ENCODE measurements around the gene RSPH3.

DNA sequence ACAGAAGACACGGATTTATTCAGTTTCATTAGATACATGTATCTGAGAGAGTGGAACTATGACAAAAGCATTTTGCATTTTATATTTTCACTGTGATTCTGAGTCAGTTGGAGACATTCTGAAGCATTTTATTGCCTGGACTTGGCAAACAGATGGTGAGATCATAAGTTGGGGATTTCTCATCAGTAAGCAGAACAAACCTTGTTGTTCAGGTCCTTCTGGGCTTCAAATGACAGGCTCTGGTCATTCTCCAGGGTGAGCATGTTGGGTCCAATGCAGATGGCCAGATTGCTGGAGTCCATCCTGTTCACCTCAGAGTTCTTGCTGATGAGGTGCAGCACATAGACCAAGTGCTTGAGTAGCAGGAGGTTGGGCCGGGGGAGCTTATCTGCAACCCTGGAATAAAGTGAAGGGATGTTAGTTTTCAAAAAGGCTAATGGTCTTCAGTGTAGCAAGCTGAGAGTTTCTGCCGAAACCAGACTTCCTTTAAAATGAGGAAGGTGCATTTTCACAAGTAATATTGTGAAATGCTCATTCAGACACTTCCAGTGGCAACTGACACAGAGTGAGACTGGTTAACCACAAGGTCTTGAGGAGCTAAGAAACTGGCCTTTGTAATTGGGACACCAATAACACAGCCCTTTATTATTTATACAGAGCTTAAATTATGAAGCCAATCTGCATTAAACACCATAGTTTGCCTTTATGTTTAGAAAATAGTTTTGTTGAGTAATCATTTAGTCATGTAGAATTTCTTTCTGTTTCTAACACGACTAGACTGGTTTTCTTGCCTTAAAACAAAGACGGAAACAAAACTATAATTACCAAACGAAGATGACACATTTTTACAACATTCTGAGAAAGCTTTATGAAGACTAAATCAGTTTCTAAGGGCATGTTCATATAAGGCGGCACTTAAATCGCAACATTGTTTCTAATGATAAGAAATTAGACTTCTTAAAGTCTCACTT, 39.2 kb upstream of the RSPH3 start:
- TF ChIP-seq POLR2A (IDR thresholded peaks at IDR 0.05): peak in 1 of 4 donors; percentile 8
- TF ChIP-seq, protein P1, sequence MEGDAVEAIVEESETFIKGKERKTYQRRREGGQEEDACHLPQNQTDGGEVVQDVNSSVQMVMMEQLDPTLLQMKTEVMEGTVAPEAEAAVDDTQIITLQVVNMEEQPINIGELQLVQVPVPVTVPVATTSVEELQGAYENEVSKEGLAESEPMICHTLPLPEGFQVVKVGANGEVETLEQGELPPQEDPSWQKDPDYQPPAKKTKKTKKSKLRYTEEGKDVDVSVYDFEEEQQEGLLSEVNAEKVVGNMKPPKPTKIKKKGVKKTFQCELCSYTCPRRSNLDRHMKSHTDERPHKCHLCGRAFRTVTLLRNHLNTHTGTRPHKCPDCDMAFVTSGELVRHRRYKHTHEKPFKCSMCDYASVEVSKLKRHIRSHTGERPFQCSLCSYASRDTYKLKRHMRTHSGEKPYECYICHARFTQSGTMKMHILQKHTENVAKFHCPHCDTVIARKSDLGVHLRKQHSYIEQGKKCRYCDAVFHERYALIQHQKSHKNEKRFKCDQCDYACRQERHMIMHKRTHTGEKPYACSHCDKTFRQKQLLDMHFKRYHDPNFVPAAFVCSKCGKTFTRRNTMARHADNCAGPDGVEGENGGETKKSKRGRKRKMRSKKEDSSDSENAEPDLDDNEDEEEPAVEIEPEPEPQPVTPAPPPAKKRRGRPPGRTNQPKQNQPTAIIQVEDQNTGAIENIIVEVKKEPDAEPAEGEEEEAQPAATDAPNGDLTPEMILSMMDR (IDR thresholded peaks at IDR 0.05): no peak
